ENCODE data around the gene PLXNA2. TPM values are rescaled to one million over a fixed set of nuclear protein-coding genes. Genes with fewer than 3 reads are reported as not detected.

Gene PLXNA2
- total RNA-seq, 1 donor from 2014 or later: 12.0 TPM

GRCh38 chr1:208268541-208269337 lies 24.6 kb upstream of the PLXNA2 start:
- peak; percentile 35 for DNase-seq (ENCODE audit: low spot score)

GRCh38 chr1:208265525-208265924 lies 21.3 kb upstream of the PLXNA2 start:
- DNase-seq (ENCODE audit: low spot score): no peak

- DNase-seq (ENCODE audit: low spot score): no peak
Measured at GRCh38 chr1:208265122-208265469, 20.9 kb upstream of the PLXNA2 start.

DNA sequence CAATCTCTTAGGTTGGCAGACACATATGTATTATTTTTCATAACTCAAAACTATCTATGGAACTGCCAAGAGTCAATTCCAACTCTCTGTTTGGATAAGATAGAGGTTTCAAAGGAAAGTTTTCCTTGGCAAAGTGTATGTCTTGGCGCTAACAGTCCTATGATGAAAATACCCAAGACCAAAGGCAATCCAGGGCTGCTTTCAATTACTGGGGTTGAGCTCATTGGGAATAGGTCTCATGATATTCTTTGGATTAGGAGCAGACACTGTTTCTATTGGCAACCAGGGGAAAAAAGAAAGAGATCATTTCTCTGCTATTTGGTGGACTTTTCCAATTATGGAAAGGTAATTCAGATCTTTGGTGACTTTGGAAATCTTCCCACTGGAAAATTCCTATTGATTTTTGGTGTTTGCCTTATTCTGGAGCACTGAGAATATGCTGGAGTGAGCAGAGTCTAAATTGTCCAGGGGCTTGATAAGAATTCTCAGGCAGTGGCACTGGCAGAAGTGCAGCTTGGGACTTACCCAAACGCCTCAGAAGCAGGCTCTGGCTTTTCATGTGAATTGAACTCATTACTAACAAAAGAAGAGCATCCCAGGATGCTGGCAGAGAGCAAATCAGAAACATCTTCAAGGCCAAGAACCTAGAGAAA lies 20.4 kb upstream of the PLXNA2 start:
- DNase-seq (ENCODE audit: low spot score): peak; percentile 15

- no peak for DNase-seq (ENCODE audit: low spot score)
Measured at GRCh38 chr1:208261874-208262273, 17.7 kb upstream of the PLXNA2 start.

GRCh38 chr1:208258277-208258676 lies 14.1 kb upstream of the PLXNA2 start:
- DNase-seq (ENCODE audit: low spot score): no peak

- DNase-seq (ENCODE audit: low spot score): no peak
Measured at GRCh38 chr1:208257351-208257750, 13.2 kb upstream of the PLXNA2 start.

- no peak for DNase-seq (ENCODE audit: low spot score)
Measured at GRCh38 chr1:208256556-208256955, 12.4 kb upstream of the PLXNA2 start.

DNA sequence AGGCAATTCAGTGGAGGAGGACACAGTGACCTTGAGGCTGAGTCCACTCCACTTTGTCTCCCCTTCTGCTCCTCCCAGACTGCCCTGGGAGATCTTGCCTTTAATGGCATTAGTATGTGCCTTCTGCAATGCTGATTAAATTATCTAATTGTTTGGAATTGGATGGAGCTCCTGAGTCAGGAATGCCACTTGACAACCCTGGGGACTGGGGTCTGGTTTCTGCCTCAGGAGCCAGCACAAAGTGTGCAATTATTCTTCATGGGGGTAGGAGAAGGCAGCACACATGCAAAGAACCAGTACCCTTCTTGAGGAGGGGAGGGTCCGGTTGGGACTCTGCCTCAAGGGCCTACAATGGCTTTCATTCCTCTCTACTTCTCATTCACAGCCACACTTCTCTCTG lies 11.9 kb upstream of the PLXNA2 start:
- DNase-seq (ENCODE audit: low spot score): no peak

DNA sequence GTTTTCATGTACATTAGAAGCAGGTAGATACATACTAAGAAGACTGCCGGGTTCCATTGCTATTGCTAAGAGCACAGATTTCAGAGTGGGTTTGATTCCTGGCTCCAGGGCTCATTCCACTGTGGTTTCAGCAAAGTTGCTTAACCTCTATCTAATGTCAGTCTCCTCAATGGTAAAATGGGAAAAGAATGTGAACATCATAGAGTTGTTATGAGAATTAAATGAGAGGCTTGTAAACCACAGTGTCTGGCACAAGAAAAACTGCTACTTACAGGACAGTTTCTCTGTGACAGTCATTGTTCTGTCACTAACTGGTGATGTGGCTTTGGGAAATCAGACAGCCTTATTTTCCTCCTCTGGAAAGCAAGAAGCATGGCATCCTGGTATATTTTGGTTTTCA lies 10.7 kb upstream of the PLXNA2 start:
- DNase-seq (ENCODE audit: low spot score): peak; percentile 19

- DNase-seq (ENCODE audit: low spot score): no peak
Measured at GRCh38 chr1:208254376-208254775, 10.2 kb upstream of the PLXNA2 start.

- peak; percentile 15 for DNase-seq (ENCODE audit: low spot score)
Measured at GRCh38 chr1:208252836-208253576, 8.8 kb upstream of the PLXNA2 start.

DNA sequence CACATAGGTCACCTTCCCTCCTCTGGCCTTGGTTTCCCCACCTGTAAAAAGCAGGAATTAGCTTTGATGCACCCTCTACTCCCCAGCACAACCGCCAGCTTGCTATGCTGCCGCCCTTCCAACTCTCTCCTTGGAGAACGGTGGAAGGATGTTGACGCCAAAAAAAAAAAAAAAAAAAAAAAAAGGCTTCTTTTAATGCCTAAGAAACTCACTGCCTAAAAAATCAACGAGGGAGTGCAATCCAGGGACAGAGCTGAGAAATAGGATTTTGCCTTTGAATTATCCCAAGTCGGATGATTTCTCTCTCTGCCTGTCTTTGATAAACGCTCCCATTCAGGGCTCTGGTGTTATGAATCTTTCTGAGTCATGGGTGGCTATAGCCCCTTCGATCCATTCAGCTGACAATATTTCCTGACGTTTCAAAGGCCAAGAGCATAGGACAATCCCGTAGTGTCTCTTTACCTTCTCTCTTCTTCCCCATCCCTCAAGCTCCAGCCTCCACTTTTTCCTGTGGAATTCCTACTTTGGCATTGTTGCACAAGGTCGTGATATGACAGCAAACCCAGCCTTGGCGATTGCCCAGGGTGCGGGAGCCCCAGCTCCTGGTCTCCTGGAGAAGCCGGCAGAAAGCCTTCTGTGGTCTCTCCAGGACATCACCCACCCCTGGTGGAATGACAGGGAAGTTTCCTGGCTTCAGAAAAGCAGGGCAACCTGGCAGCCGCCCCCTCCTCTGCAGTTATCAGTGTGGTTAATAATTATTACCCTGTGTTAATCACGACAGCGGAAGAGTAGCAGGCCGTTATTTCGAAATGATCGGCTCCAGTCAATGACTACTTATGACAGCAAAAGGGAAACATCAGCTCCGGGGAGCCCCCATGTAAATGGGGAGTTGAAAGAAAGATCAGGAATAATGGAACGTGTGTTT lies 8.0 kb upstream of the PLXNA2 start:
- peak; percentile 59 for DNase-seq (ENCODE audit: low spot score)

- no peak for DNase-seq (ENCODE audit: low spot score)
Measured at GRCh38 chr1:208251015-208251414, 6.8 kb upstream of the PLXNA2 start.

GRCh38 chr1:208250613-208251012 lies 6.4 kb upstream of the PLXNA2 start:
- no peak for DNase-seq (ENCODE audit: low spot score)

GRCh38 chr1:208248991-208249696 lies 5.0 kb upstream of the PLXNA2 start:
- DNase-seq (ENCODE audit: low spot score): peak; percentile 68

GRCh38 chr1:208248307-208248801 lies 4.2 kb upstream of the PLXNA2 start:
- peak; percentile 47 for DNase-seq (ENCODE audit: low spot score)

- no peak for DNase-seq (ENCODE audit: low spot score)
Measured at GRCh38 chr1:208247696-208248095, 3.5 kb upstream of the PLXNA2 start.

- peak; percentile 96 for DNase-seq (ENCODE audit: low spot score)
Measured at GRCh38 chr1:208245185-208245705, 1.1 kb upstream of the PLXNA2 start.

DNA sequence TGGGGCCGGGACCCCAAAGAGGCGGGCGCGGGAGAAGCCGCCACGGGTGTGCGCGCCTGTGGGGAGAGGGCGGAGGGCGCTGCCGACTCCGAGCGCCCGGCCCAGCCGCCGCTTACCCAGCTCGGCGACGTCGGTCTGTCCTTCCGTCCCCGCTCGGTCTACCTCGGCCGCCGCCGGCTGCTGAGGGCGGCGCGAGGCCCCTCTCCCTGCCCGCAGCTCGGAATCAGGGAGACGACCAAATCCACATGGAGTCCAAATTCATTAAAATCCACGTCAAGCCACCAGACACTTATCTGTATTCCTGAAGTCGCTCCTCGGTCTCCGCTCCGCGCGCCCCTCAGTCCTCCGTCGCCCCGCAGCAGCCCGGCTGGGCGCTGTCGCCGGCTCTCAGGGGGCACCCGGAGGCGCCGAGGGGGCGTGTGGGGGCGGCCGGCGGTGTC lies 637 bp downstream of the PLXNA2 start:
- no peak for DNase-seq (ENCODE audit: low spot score)
